OCI-M2 (cell line): Measurements from ENCODE around the gene DLG2.
"Not testable (repeated sequence)": the region's sequence is repeated elsewhere in the genome, so short reads cannot be mapped to it uniquely, and the experiment has no call there.

ENCODE experiments used
- DNase-seq: peaks from one replicate; lab custom pipeline; 2025; ENCODE audit not compliant: unreplicated experiment; lab: John Stamatoyannopoulos, UW

Gene DLG2

GRCh38 chr11:85123752-85124231 is 503.4 kb downstream of the DLG2 start:
- no peak for DNase-seq

DNA sequence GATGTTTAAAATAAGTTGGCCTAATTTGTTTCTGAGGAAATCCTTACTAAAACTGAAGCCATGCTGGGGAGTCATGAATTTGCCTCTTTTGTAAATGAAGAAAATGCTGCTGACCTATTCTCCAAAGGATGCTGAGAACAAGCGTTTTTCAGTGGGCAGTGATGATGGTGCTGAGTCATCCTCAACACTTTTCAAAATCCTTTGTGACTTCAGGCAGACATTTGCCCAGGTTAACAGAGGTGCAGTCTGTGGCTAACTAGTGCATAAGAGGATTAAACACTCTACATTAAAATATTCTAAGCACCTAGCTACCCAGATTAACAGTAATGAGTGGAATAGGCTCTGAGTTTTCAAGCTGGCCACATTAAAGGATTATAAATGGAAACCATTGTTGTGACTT is 509.0 kb downstream of the DLG2 start:
- no peak for DNase-seq

DNA sequence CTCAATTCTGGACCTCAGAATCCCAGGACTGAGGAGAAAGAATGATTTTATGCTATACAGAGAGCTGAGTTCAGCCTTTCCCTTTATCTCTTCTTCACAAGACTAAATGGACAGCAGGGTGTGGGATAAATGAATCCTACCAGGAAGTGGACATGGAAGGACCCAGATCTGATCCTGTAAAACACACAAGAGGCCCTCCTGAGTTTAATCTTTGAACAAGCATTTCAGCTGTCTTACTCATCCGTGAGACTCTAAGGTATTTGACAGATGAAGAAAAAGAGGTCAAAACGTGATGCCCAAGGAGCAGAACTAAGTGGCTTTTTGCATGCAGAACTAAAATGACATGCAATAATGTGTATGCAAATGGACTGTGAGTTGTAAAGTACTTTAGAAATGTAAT is 511.3 kb downstream of the DLG2 start:
- DNase-seq, result no peak

DNA sequence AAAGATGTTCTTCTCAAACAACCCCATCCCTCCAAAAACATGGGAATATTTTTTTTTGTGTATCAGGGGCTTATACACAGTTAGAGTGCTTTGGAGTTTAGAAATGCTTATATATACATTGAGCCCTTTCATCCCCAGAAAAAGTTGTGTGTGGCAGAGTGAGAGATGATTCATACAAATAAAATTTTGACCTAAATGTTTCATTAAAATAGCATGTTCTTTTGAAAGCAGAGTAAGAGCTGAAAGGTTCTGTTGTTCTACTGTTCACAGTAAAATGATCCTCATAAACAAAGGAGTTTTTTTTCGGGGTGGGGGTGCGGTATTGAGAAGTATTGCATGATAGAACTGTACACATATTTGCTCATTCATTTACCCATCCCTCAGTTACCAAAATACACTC is 512.4 kb downstream of the DLG2 start:
- no peak for DNase-seq

- DNase-seq, result not testable (repeated sequence)
Measured at GRCh38 chr11:85110246-85110645, 516.9 kb downstream of the DLG2 start.

GRCh38 chr11:85109141-85109540 is 518.0 kb downstream of the DLG2 start:
- DNase-seq, result no peak

DNA sequence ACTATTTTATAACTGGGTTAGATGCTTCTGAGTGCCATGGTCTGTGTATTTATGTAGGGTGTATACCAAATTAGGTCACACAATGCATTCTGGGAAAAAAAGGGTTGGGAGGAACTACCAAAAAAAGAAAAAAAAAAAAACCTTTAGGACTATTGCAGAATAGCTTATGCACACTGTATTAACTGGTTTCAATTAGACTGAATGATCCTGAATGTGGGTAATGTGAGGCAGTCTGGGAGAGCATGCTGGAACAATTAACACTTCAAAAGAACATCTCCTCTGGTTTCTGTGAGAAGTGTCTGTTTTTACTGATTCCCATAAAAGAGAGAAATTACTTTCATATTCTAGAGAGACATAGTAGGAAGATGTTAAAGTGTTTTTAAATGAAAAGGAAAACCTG is 521.3 kb downstream of the DLG2 start:
- no peak for DNase-seq

DNA sequence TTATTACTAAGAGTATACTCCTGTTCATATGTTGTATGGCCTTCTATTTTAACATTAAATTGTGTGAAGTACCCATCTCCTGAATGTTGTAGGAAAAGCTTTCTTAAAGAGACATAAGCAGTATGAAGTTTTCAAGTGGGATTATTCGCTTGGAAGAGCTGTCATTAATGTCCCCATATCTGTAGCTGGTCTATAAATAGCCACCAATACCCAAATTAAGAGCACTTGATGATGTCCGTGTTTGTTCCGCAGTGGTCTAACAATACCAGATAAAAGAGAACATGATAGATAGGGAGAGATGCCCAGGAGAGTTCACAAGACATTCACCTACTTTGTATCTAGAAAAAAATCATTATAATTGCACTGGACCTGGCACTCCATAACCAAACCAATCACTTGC is 527.6 kb downstream of the DLG2 start:
- no peak for DNase-seq

DNA sequence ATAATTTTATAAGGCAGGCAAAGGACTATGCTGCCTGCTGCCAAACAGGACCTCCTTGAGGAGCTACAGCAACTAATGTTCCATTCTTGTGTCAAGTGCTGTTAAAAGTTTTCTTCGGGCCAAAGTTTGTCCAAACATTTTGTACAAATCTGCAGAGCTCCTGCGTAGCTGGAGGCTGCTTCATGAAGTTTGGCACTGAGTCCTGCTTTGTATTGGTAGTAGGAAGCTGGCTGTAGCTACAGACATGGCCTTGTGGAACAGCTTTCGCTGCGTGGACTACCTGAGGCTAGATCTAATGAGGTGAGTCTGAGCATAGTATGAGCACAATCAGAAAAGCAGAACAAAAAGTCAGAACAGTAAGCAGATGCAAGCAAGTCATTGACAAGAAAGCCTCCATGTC is 528.1 kb downstream of the DLG2 start:
- DNase-seq, result no peak

- no peak for DNase-seq
Measured at GRCh38 chr11:85096939-85097338, 530.2 kb downstream of the DLG2 start.

DNA sequence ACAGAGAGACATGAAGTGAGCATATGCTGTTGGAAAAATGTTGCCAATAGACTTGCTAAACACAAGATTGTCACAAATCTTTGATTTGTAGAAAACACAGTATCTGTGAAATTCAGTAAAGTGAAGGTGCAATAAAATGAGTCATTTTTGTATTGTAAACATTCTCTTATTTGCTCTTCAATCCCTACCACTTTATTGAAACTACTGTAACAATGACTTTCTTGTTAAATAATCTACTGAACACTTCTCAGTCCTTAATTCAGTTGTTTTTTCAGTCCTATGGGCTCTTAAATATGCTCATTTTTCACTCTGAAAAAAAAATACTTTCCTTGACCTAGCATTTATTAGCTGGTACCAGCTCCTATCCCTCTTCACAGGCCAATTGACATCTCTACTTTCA is 531.9 kb downstream of the DLG2 start:
- DNase-seq, result no peak

DNA sequence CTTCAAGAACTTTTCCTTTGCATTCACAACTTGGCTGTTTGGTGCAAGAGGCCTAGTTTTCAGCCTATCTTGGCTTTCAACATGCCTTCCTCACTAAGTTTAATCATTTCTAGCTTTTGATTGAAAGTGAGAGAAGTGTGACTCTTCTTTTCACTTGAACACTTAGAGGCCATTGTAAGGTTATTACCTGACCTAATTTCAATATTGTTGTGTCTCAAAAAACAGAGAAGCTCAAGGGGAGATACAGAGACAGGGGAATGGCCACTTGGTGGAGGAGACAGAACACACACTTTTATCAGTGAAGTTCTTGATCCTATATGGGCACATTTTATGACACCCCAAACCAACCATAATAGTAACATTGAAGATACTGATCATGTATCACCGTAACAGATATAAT is 532.3 kb downstream of the DLG2 start:
- no peak for DNase-seq

DNA sequence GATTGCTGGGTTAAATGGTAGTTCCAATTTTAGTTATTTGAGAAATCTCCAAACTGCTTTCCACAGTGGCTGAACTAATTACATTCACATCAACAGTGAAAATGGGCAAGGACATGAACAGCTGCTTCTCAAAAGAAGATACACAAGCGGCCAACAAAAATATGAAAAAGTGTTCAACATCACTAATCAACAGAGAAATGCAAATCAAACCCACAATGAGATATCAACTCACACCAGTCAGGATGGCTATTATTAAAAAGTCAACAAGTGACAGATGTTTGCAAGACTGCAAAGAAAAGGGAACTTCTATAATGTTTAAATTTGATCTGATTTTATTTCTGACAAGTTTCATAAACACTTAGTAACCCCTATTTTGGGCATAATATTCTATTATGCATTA is 537.5 kb downstream of the DLG2 start:
- DNase-seq, result no peak

DNA sequence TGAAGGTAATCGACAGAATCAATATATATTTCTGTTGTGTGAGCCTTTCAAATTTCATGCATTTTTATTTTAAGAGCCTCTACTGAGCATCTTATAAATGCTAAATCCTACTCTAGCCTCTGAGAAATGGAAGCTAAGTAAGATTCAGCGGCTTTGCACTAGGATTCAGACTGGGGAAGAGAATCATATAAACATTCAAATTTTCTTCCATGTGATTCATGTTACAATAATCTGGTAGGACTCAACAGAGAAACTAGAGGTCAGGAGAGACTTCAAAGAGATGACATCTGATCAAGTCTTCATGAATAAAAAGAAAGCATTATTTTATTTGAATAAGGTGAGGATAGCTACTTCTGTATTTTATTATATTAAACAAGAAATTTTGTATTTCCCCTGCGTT is 538.9 kb downstream of the DLG2 start:
- DNase-seq, result no peak

DNA sequence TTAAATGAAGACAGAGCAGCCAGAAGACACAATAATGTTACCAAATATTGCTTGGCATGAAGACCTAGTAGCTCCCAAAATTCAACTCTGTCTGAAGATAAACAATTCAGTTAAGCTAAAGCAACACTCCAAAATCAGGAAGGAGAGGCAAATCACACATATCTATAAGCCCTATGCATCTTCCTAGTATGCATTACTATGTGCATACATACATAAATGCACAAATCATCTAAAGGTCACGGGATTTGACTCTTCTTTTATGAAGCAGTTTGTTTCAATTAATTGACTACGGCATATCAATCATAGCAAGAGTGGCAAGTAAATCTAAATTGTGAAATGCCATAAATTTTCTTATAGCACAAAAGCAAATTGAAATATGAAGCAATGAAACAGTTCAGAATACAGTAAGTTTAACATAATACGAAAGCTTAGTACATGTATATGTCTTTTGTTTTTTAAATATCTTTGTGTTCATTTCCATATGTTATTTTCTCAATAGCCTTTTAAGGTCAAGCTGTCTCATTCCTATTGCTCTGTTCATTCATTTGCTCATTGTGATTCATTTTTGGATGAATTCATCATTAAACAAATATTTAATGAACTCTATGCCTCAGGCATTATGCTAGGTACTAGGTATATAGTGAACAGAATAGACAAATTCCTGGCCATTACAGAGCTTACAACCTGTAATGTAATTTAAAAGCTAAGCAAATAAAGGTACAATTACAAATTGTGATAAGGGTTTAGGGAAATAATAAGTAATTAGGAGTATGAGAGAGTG is 540.5 kb downstream of the DLG2 start:
- DNase-seq, result no peak

- DNase-seq, result no peak
Measured at GRCh38 chr11:85076535-85077330, 550.4 kb downstream of the DLG2 start.

- no peak for DNase-seq
Measured at GRCh38 chr11:85062659-85063058, 564.5 kb downstream of the DLG2 start.

DNA sequence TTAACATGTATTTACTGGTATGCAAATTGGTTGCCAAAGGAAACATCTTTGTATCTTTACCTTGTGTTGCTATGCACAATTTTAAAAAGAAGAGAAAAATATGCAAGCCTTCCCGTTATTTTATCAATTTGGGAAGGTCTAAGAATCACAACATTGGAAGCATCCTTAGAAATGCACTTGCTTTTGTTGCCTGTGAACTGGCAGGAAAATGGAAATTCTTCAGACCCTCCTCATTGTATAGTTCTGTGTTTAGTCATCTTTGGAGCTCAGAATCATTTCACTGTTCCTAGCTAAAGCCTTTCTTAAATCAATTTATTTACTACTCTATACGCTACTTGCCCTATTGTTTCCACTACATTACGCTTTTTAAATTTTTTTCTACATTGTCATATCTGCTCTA is 574.5 kb downstream of the DLG2 start:
- DNase-seq, result no peak

GRCh38 chr11:85048801-85049200 is 578.3 kb downstream of the DLG2 start:
- no peak for DNase-seq

- DNase-seq, result no peak
Measured at GRCh38 chr11:85045716-85046115, 581.4 kb downstream of the DLG2 start.

DNA sequence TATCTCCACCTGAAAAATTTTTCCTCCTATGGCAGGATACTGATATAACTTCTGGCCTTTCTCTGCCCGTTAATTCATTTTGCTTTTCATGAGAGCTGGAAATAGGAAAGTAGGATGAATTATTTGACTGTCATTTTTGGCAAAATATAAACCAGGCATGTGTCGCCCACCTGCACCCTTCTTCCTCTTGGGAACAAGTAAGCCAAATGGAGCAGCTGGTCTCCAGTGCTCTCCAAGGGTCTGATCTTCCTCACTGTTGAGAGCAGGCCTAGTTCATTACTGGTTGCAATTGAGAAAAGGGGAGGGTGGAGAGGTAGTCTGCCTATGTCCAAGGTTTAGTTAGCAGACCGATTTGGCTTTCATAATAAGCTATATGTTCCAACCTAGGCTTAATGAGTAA is 582.2 kb downstream of the DLG2 start:
- DNase-seq, result no peak

DNA sequence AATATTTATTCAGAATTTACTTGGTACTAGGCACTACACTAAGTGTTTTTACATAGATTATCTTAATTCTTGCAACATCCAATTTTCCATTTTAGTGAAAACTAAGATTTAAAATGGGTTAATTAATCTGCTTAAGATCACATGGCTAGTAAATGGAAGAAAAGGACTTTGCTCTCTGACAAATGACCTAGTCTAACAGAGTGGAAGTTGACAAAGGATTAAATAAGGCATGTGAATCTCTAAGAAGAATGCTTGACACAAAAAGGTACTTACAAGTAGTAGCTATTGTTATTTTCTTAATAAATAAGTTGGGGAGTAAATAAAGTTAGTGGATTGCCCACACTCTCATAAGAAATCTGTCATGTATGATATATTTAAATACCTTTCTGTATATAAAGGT is 584.8 kb downstream of the DLG2 start:
- no peak for DNase-seq
